ENCODE data around the gene LCE2C. TPM values are rescaled to one million over a fixed set of nuclear protein-coding genes. Genes with fewer than 3 reads are reported as not detected.
"Not testable (repeated sequence)": the region's sequence is repeated elsewhere in the genome, so short reads cannot be mapped to it uniquely, and the experiment has no call there.

The LCE2C gene
- total RNA-seq, 2 experiments from 2014 or later, result not detected

- H3K36me3 Mint-ChIP-seq (ENCODE audit: low read depth), result no peaks in the 10 kb centered on the region
- H3K4me3 Mint-ChIP-seq, result no peak overlapping the region
- H3K9me3 Mint-ChIP-seq, result no peaks in the 10 kb centered on the region
- intact Hi-C loops (cut with micrococcal nuclease), result no loop called here
- ATAC-seq (no peak), DNase-seq (no peak)
- CTCF ChIA-PET, result no interaction called here
- no peak overlapping the region for H3K27ac Mint-ChIP-seq
- POLR2A ChIA-PET, result no interaction called here
- H3K4me1 Mint-ChIP-seq (ENCODE audit: low read depth), result no peaks in the 10 kb centered on the region
- peaks cover 21% of the 10 kb centered on the region for H3K27me3 Mint-ChIP-seq
- no peak for TF ChIP-seq CTCF (IDR thresholded peaks at IDR 0.05)
These were observed 6.5 kb downstream of the LCE2C start for GRCh38 chr1:152681616-152682015.

- ChIA-PET POLR2A (no interaction called here), CTCF (interaction anchor here (0.6 kb wide), 1 partner anchor 31 kb away, joined by 3 read pairs; no protein-coding TSS in a partner anchor)
- Mint-ChIP-seq H3K9me3 (no peaks in the 10 kb centered on the region), H3K36me3 (ENCODE audit: low read depth) (no peaks in the 10 kb centered on the region), H3K27me3 (peaks cover 15% of the 10 kb centered on the region), H3K4me1 (ENCODE audit: low read depth) (no peaks in the 10 kb centered on the region), H3K27ac (no peak overlapping the region), H3K4me3 (no peak overlapping the region)
- TF ChIP-seq CTCF (IDR thresholded peaks at IDR 0.05), result no peak
- DNase-seq (no peak), ATAC-seq (no peak)
- intact Hi-C loops (cut with micrococcal nuclease), result no loop called here
These were observed 8.8 kb downstream of the LCE2C start for GRCh38 chr1:152683846-152684245.

GRCh38 chr1:152685823-152686222 lies 10.7 kb downstream of the LCE2C start, which contains the start of gene LCE2B:
Gene LCE2B (plus strand): TSS chr1:152686123. CDS start chr1:152686844, 721 bp downstream.
- H3K36me3 Mint-ChIP-seq (ENCODE audit: low read depth); H3K4me3 Mint-ChIP-seq; POLR2A ChIA-PET; ATAC-seq; H3K4me1 Mint-ChIP-seq (ENCODE audit: low read depth); DNase-seq; H3K27ac Mint-ChIP-seq; H3K9me3 Mint-ChIP-seq; intact Hi-C loops (cut with micrococcal nuclease); CTCF ChIA-PET: not testable (repeated sequence)
- peaks cover 17% of the 10 kb centered on the region for H3K27me3 Mint-ChIP-seq

- ATAC-seq (no peak), DNase-seq (no peak)
- no peaks in the 10 kb centered on the region for H3K4me1 Mint-ChIP-seq (ENCODE audit: low read depth)
- ChIA-PET POLR2A (no interaction called here), CTCF (no interaction called here)
- intact Hi-C loops (cut with micrococcal nuclease), result no loop called here
- peaks cover 6% of the 10 kb centered on the region for H3K27me3 Mint-ChIP-seq
- peaks cover 2% of the 10 kb centered on the region for H3K9me3 Mint-ChIP-seq
- no peak within 1 kb of the TSS for H3K27ac Mint-ChIP-seq
- TF ChIP-seq CTCF (IDR thresholded peaks at IDR 0.05), result no peak
- H3K4me3 Mint-ChIP-seq, result no peak within 1 kb of the TSS
- H3K36me3 Mint-ChIP-seq (ENCODE audit: low read depth), result no peaks in the 10 kb centered on the region
These were observed 22.9 kb downstream of the LCE2C start, which contains the start of gene LCE2A for GRCh38 chr1:152697701-152698600. Gene LCE2A (plus strand): TSS chr1:152698345. CDS start chr1:152698902, 557 bp downstream.

- DNase-seq (no peak), ATAC-seq (no peak)
- Mint-ChIP-seq H3K4me1 (ENCODE audit: low read depth) (no peaks in the 10 kb centered on the region), H3K27me3 (peaks cover 13% of the 10 kb centered on the region), H3K27ac (no peak overlapping the region), H3K36me3 (ENCODE audit: low read depth) (no peaks in the 10 kb centered on the region), H3K4me3 (no peak overlapping the region), H3K9me3 (peaks cover 5% of the 10 kb centered on the region)
- intact Hi-C loops (cut with micrococcal nuclease), result no loop called here
- ChIA-PET POLR2A (no interaction called here), CTCF (no interaction called here)
- TF ChIP-seq CTCF (IDR thresholded peaks at IDR 0.05), result no peak
These were observed 24.7 kb downstream of the LCE2C start for GRCh38 chr1:152699746-152700145.

Measured in activated CD8-positive, alpha-beta T cell treated with anti-CD3 and anti-CD28 coated beads for 36 hours (primary cell).